AG09309 (cell line): ENCODE measurements around the gene KRT15.

Source experiments
- DNase-seq: peaks from one replicate; pipeline ENCODE4 v3.0.0-alpha.2; 2010; ENCODE audit warnings: low read depth
- H3K4me3 ChIP-seq: 2 replicates; pipeline ENCODE4 v1.5.1; 2011; ENCODE audit warnings: mild to moderate bottlenecking, low read depth, low read length, moderate library complexity; ENCODE audit not compliant: control insufficient read depth
- TF ChIP-seq, protein P1 (sequence below): IDR thresholded peaks from 2 replicates; pipeline ENCODE4 v1.5.1; 2011; ENCODE audit warnings: mild to moderate bottlenecking, low read depth, low read length, inconsistent platforms; ENCODE audit not compliant: insufficient read depth, control insufficient read depth; ENCODE audit errors: missing control alignments

Gene KRT15

DNA sequence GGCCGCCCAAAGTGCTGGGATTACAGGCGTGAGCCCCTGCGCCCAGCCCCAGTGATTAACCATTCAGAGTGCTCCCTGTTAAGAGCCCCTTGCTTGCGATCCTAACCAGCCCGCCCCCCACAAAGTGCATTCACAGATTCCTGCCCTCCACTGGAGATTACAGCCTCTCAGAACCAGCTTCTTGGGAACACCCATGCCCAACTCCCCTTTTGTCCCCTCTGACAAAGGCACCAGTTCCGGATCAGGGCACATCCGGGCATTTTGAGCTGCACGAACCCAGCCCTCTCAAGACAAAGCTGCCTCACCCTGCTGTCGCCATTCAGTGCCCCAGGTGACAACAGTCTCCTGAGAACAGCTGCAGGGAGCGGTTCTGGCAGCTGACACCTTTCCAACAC, 10.3 kb upstream of the KRT15 start:
- DNase-seq: no peak
- no peak overlapping the region for H3K4me3 ChIP-seq
- TF ChIP-seq, protein P1, sequence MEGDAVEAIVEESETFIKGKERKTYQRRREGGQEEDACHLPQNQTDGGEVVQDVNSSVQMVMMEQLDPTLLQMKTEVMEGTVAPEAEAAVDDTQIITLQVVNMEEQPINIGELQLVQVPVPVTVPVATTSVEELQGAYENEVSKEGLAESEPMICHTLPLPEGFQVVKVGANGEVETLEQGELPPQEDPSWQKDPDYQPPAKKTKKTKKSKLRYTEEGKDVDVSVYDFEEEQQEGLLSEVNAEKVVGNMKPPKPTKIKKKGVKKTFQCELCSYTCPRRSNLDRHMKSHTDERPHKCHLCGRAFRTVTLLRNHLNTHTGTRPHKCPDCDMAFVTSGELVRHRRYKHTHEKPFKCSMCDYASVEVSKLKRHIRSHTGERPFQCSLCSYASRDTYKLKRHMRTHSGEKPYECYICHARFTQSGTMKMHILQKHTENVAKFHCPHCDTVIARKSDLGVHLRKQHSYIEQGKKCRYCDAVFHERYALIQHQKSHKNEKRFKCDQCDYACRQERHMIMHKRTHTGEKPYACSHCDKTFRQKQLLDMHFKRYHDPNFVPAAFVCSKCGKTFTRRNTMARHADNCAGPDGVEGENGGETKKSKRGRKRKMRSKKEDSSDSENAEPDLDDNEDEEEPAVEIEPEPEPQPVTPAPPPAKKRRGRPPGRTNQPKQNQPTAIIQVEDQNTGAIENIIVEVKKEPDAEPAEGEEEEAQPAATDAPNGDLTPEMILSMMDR: no peak

DNA sequence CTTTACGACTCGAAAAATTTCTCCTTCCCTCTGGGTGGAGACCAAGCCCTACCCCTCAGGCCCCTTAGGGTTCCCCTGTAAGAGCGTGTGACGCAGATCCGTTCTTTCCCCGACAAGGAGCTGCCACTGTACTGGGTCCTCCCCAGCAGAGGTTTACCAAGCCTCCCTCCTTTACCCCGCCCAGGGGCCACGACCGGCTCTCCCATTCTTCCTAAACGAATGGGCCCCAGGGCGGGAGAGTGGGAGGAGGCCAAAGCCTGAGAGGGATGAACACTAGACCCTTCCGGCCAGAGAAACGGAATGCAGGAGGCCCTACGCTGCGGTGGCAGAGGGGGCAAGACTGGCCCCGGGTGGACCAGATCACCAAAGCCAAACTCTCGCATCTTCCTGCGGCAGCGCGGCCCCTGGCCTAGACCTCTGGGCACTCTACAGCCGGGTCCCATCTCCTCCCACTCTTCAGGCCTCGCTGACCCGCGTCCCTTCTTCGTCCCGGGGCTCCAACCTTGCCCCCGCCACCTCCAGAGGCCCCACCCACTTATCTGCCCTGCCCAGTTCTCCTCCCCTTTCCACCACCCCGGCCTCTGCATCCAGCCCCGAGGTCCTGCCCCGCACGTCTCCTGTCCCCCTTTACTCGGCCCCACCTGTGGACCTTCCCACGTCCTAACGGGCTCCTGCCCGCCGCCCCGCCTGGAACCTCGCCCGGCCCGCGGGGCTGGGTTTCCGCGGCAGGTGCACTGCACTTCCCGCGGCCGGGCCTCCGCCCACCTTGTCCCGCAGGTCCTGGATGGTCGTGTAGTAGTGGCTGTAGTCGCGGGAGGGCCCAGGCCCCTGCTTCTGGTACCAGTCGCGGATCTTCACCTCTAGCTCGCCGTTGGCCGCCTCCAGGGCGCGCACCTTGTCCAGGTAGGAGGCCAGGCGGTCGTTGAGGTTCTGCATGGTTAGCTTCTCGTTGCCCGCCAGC, 8.7 kb upstream of the KRT15 start:
- H3K4me3 ChIP-seq: peak overlapping the region; percentile 62
- no peak for DNase-seq
- TF ChIP-seq, protein P1: no peak

DNA sequence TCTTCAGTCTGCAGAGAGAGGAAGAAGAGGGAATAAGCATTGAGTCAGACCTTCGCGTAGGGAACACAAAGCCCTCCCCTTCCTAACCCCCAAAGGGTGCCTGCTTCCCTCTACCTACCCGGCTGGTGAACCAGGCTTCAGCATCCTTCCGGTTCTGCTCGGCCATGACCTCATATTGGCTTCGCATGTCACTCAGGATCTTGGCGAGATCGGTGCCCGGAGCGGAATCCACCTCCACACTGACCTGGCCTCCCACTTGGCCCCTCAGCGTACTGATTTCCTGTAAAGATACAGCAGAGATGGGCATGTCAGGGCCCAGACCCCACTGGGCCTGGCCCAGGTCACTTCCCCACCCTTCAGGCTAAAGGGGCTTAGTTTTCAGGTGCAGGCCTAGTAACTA, 5.6 kb upstream of the KRT15 start:
- no peak overlapping the region for H3K4me3 ChIP-seq
- DNase-seq: no peak
- TF ChIP-seq, protein P1: no peak

DNA sequence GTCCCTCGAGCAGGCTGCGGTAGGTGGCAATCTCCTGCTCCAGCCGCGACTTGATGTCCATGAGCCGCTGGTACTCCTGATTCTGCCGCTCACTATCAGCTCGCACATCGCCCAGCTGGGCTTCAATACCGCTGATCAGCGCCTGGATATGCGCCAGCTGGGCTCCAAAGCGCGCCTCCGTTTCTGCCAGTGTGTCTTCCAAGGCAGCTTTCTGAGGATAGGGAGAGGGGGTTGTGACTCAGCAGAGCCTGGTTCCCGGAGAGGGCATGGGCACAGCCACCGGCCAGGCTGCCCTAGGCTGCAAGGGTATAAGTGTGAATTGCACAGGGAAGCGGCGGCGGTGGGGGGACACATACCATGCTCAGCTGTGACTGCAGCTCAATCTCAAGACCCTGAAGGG, 5.1 kb upstream of the KRT15 start:
- DNase-seq: no peak
- TF ChIP-seq, protein P1: no peak
- no peak overlapping the region for H3K4me3 ChIP-seq

DNA sequence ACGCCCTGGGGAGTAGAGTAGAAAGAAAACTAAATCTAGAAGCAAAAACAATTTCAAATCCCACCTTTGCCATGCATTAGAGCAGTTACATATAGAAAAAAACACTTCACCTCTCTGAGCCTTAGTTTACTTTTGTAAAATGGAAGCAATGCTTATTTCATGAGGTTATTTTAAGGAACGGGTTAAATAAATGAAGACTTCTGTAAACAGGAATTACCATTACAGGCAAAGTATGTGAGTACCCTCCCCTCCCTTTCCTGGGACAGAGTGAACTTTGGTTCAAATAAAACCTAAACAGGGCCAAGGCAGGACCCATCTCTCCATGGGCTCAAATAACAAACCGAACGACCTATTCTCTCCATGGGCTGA, 4.5 kb upstream of the KRT15 start:
- no peak overlapping the region for H3K4me3 ChIP-seq
- TF ChIP-seq, protein P1: no peak
- no peak for DNase-seq

DNA sequence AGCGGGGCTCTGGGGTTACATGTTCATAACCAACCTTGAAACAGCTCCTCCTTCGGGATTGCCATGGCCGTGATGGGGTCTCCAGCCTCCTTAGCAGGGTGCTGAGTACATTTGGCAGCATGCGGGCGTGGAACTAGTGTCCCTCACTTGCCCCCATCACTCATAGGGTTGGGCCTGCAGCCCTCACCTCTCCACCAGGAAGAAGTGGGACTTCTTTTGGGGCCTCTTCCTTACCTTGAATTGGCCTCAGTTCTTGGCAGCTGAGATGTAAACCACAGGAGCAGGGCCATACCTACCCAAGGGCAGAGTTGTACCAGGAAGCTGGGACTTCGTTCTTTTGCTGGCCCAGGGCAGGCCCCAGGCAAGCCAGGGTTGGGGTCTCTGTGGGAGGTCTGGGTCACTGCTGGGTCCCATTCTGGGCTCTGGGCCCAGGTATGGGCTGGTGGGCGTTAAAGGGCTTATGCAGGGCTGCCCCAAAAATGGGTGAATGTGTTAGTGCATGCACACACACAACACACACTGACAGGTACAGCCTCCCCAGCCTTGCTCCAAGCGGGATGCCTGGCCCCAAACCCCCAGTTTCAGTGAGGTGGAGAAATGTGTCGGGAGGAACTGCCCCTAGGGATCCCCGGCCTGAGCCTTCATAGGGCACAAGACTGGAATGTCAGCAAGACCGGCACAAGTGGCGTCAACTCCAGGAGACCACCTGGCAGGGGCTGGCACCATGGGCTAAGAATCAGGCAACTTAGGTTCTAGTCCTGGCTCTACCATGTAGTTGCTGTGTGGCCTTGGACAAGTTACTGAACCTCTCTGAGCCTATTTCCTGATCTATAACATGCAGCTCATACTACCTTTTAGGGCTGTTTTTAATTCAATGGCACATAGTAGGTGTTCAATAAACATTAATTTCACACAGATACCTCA, 3.9 kb upstream of the KRT15 start:
- H3K4me3 ChIP-seq: no peak overlapping the region
- TF ChIP-seq, protein P1: no peak
- no peak for DNase-seq
